Endothelial cell of umbilical vein (primary cell): ENCODE results near the gene PHC2. TPM values are rescaled to one million over a fixed set of nuclear protein-coding genes. Genes with fewer than 3 reads are reported as not detected.

Experiments
- BruUV-seq: library from RNA; stranded (reverse); fragments of 400-500 nt; replicated peaks from 2 replicates; lab custom pipeline; 2021; lab: Mats Ljungman, UMichigan
- CTCF ChIA-PET: fragments of 300-600, 350-600 bp; sonication (Branson Sonifier 250); formaldehyde crosslinking; loops from one replicate; lab custom pipeline; 2021; ENCODE audit warnings: antibody characterized with exemption, inconsistent platforms; lab: Charles Lee
- POLR2A ChIA-PET: fragments of 300-600, 350-600 bp; sonication (Branson Sonifier 250); formaldehyde crosslinking; loops from one replicate; lab custom pipeline; 2021; ENCODE audit warnings: antibody characterized with exemption, inconsistent platforms; lab: Charles Lee
- DNase-seq: peaks from one replicate; pipeline ENCODE4 v3.0.0-alpha.2; 2011; ENCODE audit warnings: low read depth, low spot score
- FAIRE-seq: peaks from 2 replicates; lab custom pipeline; 2011; peaks lifted over from hg19 to GRCh38; lab: Jason Lieb, UNC
- H2AFZ ChIP-seq: 2 replicates; pipeline ENCODE4 v1.6.0; 2012; ENCODE audit warnings: low read depth, low read length, control low read depth, inconsistent platforms
- H3K27ac ChIP-seq: 2 replicates; pipeline ENCODE4 v1.5.1; 2011; ENCODE audit warnings: low read depth, mild to moderate bottlenecking, control low read depth, low read length, moderate library complexity; ENCODE audit not compliant: insufficient read depth
- H3K27me3 ChIP-seq, 2 experiments: 2 replicates each; pipeline versions ENCODE4 v1.6.0 to v1.6.1; 2011; ENCODE audit warnings: low read length in 2 of 2, mixed read lengths in 1 of 2; ENCODE audit not compliant: control insufficient read depth in 2 of 2, insufficient read depth in 2 of 2
- H3K36me3 ChIP-seq, 2 experiments: 2 replicates in 1 of 2; 3 replicates in 1 of 2; pipeline ENCODE4 v1.5.1; 2011; ENCODE audit warnings: low read length in 2 of 2, mild to moderate bottlenecking in 1 of 2, moderate library complexity in 1 of 2; ENCODE audit not compliant: control insufficient read depth in 2 of 2, insufficient read depth in 2 of 2; ENCODE audit errors: extremely low read depth in 1 of 2
- H3K4me1 ChIP-seq: 3 replicates; pipeline ENCODE4 v1.5.1; 2011; ENCODE audit warnings: mild to moderate bottlenecking, low read length; ENCODE audit not compliant: control insufficient read depth, insufficient read depth; ENCODE audit errors: extremely low read depth
- H3K4me2 ChIP-seq: 2 replicates; pipeline ENCODE4 v1.6.1; 2011; ENCODE audit warnings: low read length, control low read depth, mixed read lengths; ENCODE audit not compliant: insufficient read depth
- H3K4me3 ChIP-seq, 3 experiments: fragments of 200-600 bp in 1 of 3; sonication (generic), shearing (Covaris generic) in 1 of 3; replicated peaks in 1 of 3; 2 replicates each; pipeline ENCODE4 v1.5.1; 2011 to 2016; ENCODE audit warnings: control low read depth in 3 of 3, low read length in 3 of 3, mild to moderate bottlenecking in 2 of 3, inconsistent platforms in 1 of 3, low read depth in 1 of 3, moderate library complexity in 1 of 3; ENCODE audit not compliant: insufficient read depth in 1 of 3
- H3K79me2 ChIP-seq: 2 replicates; pipeline ENCODE4 v1.6.0; 2012; ENCODE audit warnings: low read length, inconsistent platforms; ENCODE audit not compliant: control insufficient read depth, insufficient read depth
- H3K9ac ChIP-seq: replicated peaks from 2 replicates; pipeline ENCODE3; 2011; ENCODE audit warnings: low read length, control low read depth; ENCODE audit not compliant: insufficient read depth; ENCODE audit errors: extremely low read depth
- H3K9me1 ChIP-seq: replicated peaks from 3 replicates; pipeline ENCODE4 v1.6.0; 2011; ENCODE audit warnings: mild to moderate bottlenecking, low read length; ENCODE audit not compliant: control insufficient read depth, insufficient read depth; ENCODE audit errors: extremely low read depth
- H3K9me3 ChIP-seq: replicated peaks from 2 replicates; pipeline ENCODE4 v1.5.1; 2012; ENCODE audit warnings: low read length, inconsistent platforms; ENCODE audit not compliant: control insufficient read depth, insufficient read depth
- H4K20me1 ChIP-seq: replicated peaks from 2 replicates; pipeline ENCODE3; 2011; ENCODE audit warnings: mild to moderate bottlenecking, low read length; ENCODE audit not compliant: control insufficient read depth, insufficient read depth; ENCODE audit errors: extremely low read depth
- EZH2 ChIP-seq: IDR thresholded peaks from 2 replicates; pipeline ENCODE4 v1.6.1; 2012; ENCODE audit warnings: borderline replicate concordance, low read depth, mild to moderate bottlenecking, moderate library complexity, low read length, inconsistent platforms; ENCODE audit not compliant: severe bottlenecking
- FOS ChIP-seq: IDR thresholded peaks from 2 replicates; pipeline ENCODE4 v1.6.1; 2011; ENCODE audit warnings: mild to moderate bottlenecking, low read length, moderate library complexity, borderline replicate concordance; ENCODE audit not compliant: insufficient read depth
- GATA2 ChIP-seq: IDR thresholded peaks from 2 replicates; pipeline ENCODE4 v1.7.0; 2011; ENCODE audit warnings: low read depth, mild to moderate bottlenecking, moderate library complexity, mixed read lengths, low read length; ENCODE audit not compliant: insufficient read length, insufficient read depth
- JUN ChIP-seq: IDR thresholded peaks from 2 replicates; pipeline ENCODE4 v1.6.1; 2011; ENCODE audit warnings: borderline replicate concordance, low read depth; ENCODE audit not compliant: insufficient read length, insufficient read depth
- MYC ChIP-seq: IDR thresholded peaks from one replicate; pipeline ENCODE4 v1.6.1; 2011; ENCODE audit warnings: mild to moderate bottlenecking, low read depth, low read length
- POLR2A ChIP-seq: IDR thresholded peaks from 2 replicates; pipeline ENCODE4 v1.6.1; 2012; ENCODE audit warnings: low read depth, mild to moderate bottlenecking, control low read depth, low read length
- POLR2AphosphoS5 ChIP-seq: IDR thresholded peaks from 2 replicates; pipeline ENCODE4 v1.6.1; 2012; ENCODE audit warnings: low read depth, mild to moderate bottlenecking, control low read depth, low read length, moderate library complexity; ENCODE audit not compliant: insufficient read depth
- dilution Hi-C: fragments of 300-500 bp; cut with MboI; formaldehyde crosslinking; loops from one replicate; pipeline ENCODE4 v1.15.0; 2019; ENCODE audit warnings: low sequenced_read_pairs; ENCODE audit not compliant: extremely low pct_ligation_motif_present
- intact Hi-C: fragments of 100-400 bp; cut with micrococcal nuclease; formaldehyde crosslinking; loops from one replicate; pipeline ENCODE4 v1.10.0; 2022
- polyA plus RNA-seq, 4 experiments: library from polyadenylated mRNA; depleted of rRNA in 3 of 4; stranded (reverse) in 3 of 4; unstranded in 1 of 4; fragments of >200 nt; gene quantifications; 2 replicates each; pipeline versions ENCODE4 v1.2.1 to v1.2.3, GENCODE V29; 2011 to 2012; ENCODE audit warnings: missing spikeins in 1 of 4
- total RNA-seq: library from RNA; stranded (reverse); gene quantifications from 2 replicates; pipeline ENCODE4 v1.2.3, GENCODE V29; 2021
- TF ChIP-seq, protein P1 (sequence below): IDR thresholded peaks from 2 replicates; pipeline ENCODE4 v1.6.1; 2011; ENCODE audit not compliant: insufficient read depth, insufficient read length
- TF ChIP-seq, protein P2 (sequence below), 2 donors: IDR thresholded peaks; 1 replicate in 1 of 2; 2 replicates in 1 of 2; pipeline ENCODE4 v1.5.1; 2011; ENCODE audit warnings: low read length in 2 of 2, mild to moderate bottlenecking in 2 of 2, moderate library complexity in 2 of 2, control low read depth in 1 of 2, inconsistent platforms in 1 of 2, low read depth in 1 of 2; ENCODE audit not compliant: insufficient read depth in 1 of 2; ENCODE audit errors: extremely low read depth in 1 of 2

PHC2 gene
- total and polyA plus RNA-seq, 2 donors (not counting 3 experiments of a cell fraction or from before 2014, with no cell fraction given), result 65.6 to 79.0 TPM

DNA sequence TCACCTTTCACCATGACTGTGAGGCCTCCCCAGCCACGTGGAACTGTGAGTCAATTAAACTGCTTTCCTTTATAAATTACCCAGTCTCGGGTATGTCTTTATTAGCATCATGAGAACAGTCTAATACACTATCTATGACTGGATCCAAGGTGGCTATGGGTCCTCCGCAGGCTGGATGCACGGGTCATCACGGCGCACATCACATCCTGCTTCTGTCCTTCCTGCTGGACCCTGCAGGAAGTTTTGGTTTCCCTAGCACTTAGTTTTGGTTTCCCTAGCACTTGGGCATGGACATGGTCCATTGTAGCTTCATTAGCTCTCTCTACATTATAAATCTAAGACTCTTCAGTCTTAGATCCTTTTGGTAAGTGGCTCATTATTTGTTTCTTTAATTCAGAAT lies 14.2 kb upstream of the PHC2 start:
- no peak for DNase-seq
- CTCF ChIA-PET, result interaction anchor here (0.6 to 6.8 kb wide), 2 partner anchors 11 to 57 kb away, joined by 3 to 26 read pairs; no protein-coding TSS in a partner anchor
- H3K9me3 ChIP-seq, result no peaks in the 10 kb centered on the region
- H3K79me2 ChIP-seq, result no peaks in the 10 kb centered on the region
- no peak for FAIRE-seq
- POLR2A ChIA-PET, result no interaction called here
- no peak overlapping the region for H3K4me2 ChIP-seq
- BruUV-seq, result no TSS peak
- H3K27me3 ChIP-seq, result no peaks in the 10 kb centered on the region
- peaks cover 17% of the 10 kb centered on the region for H3K4me1 ChIP-seq
- dilution Hi-C loops, result no loop called here
- TF ChIP-seq EZH2, result no peak
- TF ChIP-seq, protein P1, sequence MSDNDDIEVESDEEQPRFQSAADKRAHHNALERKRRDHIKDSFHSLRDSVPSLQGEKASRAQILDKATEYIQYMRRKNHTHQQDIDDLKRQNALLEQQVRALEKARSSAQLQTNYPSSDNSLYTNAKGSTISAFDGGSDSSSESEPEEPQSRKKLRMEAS, result no peak
- TF ChIP-seq, protein P2, sequence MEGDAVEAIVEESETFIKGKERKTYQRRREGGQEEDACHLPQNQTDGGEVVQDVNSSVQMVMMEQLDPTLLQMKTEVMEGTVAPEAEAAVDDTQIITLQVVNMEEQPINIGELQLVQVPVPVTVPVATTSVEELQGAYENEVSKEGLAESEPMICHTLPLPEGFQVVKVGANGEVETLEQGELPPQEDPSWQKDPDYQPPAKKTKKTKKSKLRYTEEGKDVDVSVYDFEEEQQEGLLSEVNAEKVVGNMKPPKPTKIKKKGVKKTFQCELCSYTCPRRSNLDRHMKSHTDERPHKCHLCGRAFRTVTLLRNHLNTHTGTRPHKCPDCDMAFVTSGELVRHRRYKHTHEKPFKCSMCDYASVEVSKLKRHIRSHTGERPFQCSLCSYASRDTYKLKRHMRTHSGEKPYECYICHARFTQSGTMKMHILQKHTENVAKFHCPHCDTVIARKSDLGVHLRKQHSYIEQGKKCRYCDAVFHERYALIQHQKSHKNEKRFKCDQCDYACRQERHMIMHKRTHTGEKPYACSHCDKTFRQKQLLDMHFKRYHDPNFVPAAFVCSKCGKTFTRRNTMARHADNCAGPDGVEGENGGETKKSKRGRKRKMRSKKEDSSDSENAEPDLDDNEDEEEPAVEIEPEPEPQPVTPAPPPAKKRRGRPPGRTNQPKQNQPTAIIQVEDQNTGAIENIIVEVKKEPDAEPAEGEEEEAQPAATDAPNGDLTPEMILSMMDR (IDR thresholded peaks at IDR 0.05; ENCODE audit: extremely low read depth in 1 of 2, insufficient read depth in 1 of 2, low read depth in 1 of 2, low read length in 2 of 2), result no peak
- no peak overlapping the region for H3K4me3 ChIP-seq
- no peak overlapping the region for H2AFZ ChIP-seq
- intact Hi-C loops, result no loop called here
- H3K27ac ChIP-seq, result no peak overlapping the region
- H3K9me1 ChIP-seq, result no peaks in the 10 kb centered on the region
- no peak overlapping the region for H3K9ac ChIP-seq
- H4K20me1 ChIP-seq, result no peaks in the 10 kb centered on the region
- no peaks in the 10 kb centered on the region for H3K36me3 ChIP-seq

DNA sequence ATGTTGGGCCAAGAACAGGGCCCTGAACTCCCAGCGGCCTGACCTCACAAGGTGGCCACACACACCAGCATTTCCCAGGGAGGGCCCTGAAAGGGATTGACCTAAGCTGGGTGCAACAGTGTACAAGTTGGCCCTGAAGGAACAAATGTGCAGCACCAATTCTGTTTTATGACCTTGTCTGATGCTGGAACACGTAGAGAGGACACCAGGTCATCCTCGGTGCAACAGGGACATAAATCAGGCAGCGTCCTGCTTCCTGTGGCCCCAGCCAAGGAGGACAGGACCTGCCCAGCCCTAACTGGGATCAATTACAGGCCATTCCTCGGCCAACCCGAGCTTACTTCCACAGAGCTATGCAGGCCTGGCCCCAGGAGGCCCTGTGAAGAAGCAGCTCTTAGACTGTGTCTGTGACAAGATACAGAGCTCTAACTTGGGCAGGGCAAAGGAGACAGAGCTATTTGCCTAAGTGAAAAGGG lies 12.8 kb upstream of the PHC2 start:
- intact Hi-C loops, result loop anchor here (1.0 kb wide), 1 partner anchor 9 kb away; no protein-coding TSS in a partner anchor
- H2AFZ ChIP-seq, result no peak overlapping the region
- H3K27ac ChIP-seq, result no peak overlapping the region
- no peaks in the 10 kb centered on the region for H3K79me2 ChIP-seq
- H3K9me1 ChIP-seq, result no peaks in the 10 kb centered on the region
- no peaks in the 10 kb centered on the region for H3K27me3 ChIP-seq
- H3K36me3 ChIP-seq, result no peaks in the 10 kb centered on the region
- peak overlapping the region; percentile 14 for H3K4me2 ChIP-seq
- no peak overlapping the region for H3K9ac ChIP-seq
- dilution Hi-C loops, result no loop called here
- ChIA-PET CTCF (interaction anchor here (1.0 to 6.8 kb wide), 4 partner anchors 10 to 148 kb away, joined by 3 to 26 read pairs (median 6); no protein-coding TSS in a partner anchor), POLR2A (no interaction called here)
- BruUV-seq, result no TSS peak
- DNase-seq, result no peak
- peak; percentile 49 for FAIRE-seq
- TF ChIP-seq, protein P1, result no peak
- TF ChIP-seq GATA2 (no peak), FOS (no peak), MYC (no peak), POLR2A (no peak), EZH2 (no peak), POLR2AphosphoS5 (no peak), JUN (no peak)
- TF ChIP-seq, protein P2 (IDR thresholded peaks at IDR 0.05; ENCODE audit: extremely low read depth in 1 of 2, insufficient read depth in 1 of 2, low read depth in 1 of 2, low read length in 2 of 2), result no peak
- no peaks in the 10 kb centered on the region for H3K9me3 ChIP-seq
- H4K20me1 ChIP-seq, result no peaks in the 10 kb centered on the region
- H3K4me1 ChIP-seq, result peaks cover 17% of the 10 kb centered on the region
- no peak overlapping the region for H3K4me3 ChIP-seq
